Astrocyte (in vitro differentiated cells and primary cell): ENCODE data around the gene C5orf15.

Experiments used
- CTCF ChIP-seq: IDR thresholded peaks from 2 replicates; pipeline ENCODE4 v1.5.1; 2011; ENCODE audit warnings: low read depth, mild to moderate bottlenecking, inconsistent platforms, low read length, moderate library complexity; ENCODE audit not compliant: insufficient read depth
- EZH2 ChIP-seq: IDR thresholded peaks from 2 replicates; pipeline ENCODE4 v1.6.1; 2012; ENCODE audit warnings: mild to moderate bottlenecking, low read length, inconsistent platforms; ENCODE audit not compliant: insufficient read depth

- TF ChIP-seq CTCF, result no peak
- no peak for TF ChIP-seq EZH2
Measured at GRCh38 chr5:134006115-134006514, 37.7 kb upstream of the C5orf15 start.
